IPS-18a (cell line): ENCODE measurements around the gene MTA1.

ENCODE experiments used
- H3K27ac ChIP-seq: one replicate; pipeline ENCODE4 v1.5.1; 2013; ENCODE audit warnings: low read length
- H3K27me3 ChIP-seq: one replicate; pipeline ENCODE4 v1.6.1; 2013; ENCODE audit warnings: mild to moderate bottlenecking, low read length; ENCODE audit not compliant: control insufficient read depth, insufficient read depth
- H3K36me3 ChIP-seq: one replicate; pipeline ENCODE4 v1.6.1; 2013; ENCODE audit warnings: low read depth, low read length; ENCODE audit not compliant: control insufficient read depth
- H3K4me1 ChIP-seq: one replicate; pipeline ENCODE4 v1.6.1; 2013; ENCODE audit warnings: low read depth, low read length; ENCODE audit not compliant: control insufficient read depth
- H3K4me3 ChIP-seq: one replicate; pipeline ENCODE4 v1.5.1; 2013; ENCODE audit warnings: low read length
- H3K9ac ChIP-seq: one replicate; pipeline ENCODE4 v1.6.1; 2013; ENCODE audit warnings: mild to moderate bottlenecking, low read length, moderate library complexity
- H3K9me3 ChIP-seq: one replicate; pipeline ENCODE4 v1.6.1; 2013; ENCODE audit warnings: low read depth, low read length; ENCODE audit not compliant: control insufficient read depth

MTA1 gene

GRCh38 chr14:105455766-105456660 is 36.4 kb downstream of the MTA1 start:
- Histone ChIP-seq H3K4me3 (no peak overlapping the region), H3K27ac (no peak overlapping the region), H3K36me3 (peaks cover 59% of the 10 kb centered on the region), H3K9ac (no peak overlapping the region), H3K27me3 (no peaks in the 10 kb centered on the region), H3K4me1 (no peaks in the 10 kb centered on the region), H3K9me3 (no peaks in the 10 kb centered on the region)

- Histone ChIP-seq H3K9ac (no peak overlapping the region), H3K4me3 (no peak overlapping the region), H3K36me3 (peaks cover 60% of the 10 kb centered on the region), H3K27ac (no peak overlapping the region), H3K4me1 (no peaks in the 10 kb centered on the region), H3K9me3 (no peaks in the 10 kb centered on the region), H3K27me3 (no peaks in the 10 kb centered on the region)
Observed at GRCh38 chr14:105456736-105457617, 37.4 kb downstream of the MTA1 start.

- Histone ChIP-seq H3K36me3 (peaks cover 54% of the 10 kb centered on the region), H3K4me3 (no peak overlapping the region), H3K27me3 (no peaks in the 10 kb centered on the region), H3K27ac (no peak overlapping the region), H3K9me3 (no peaks in the 10 kb centered on the region), H3K9ac (no peak overlapping the region), H3K4me1 (no peaks in the 10 kb centered on the region)
Observed at GRCh38 chr14:105458010-105458409, 38.4 kb downstream of the MTA1 start.

- no peaks in the 10 kb centered on the region for H3K9me3 ChIP-seq
- peaks cover 56% of the 10 kb centered on the region for H3K36me3 ChIP-seq
- H3K4me1 ChIP-seq: no peaks in the 10 kb centered on the region
- no peak overlapping the region for H3K4me3 ChIP-seq
- no peaks in the 10 kb centered on the region for H3K27me3 ChIP-seq
- no peak overlapping the region for H3K27ac ChIP-seq
- H3K9ac ChIP-seq: no peak overlapping the region
Observed at GRCh38 chr14:105458571-105458970, 38.9 kb downstream of the MTA1 start.

GRCh38 chr14:105460116-105460515 is 40.5 kb downstream of the MTA1 start:
- Histone ChIP-seq H3K27me3 (no peaks in the 10 kb centered on the region), H3K9me3 (no peaks in the 10 kb centered on the region), H3K9ac (no peak overlapping the region), H3K36me3 (peaks cover 60% of the 10 kb centered on the region), H3K4me1 (no peaks in the 10 kb centered on the region), H3K4me3 (no peak overlapping the region), H3K27ac (no peak overlapping the region)

- no peaks in the 10 kb centered on the region for H3K27me3 ChIP-seq
- no peak overlapping the region for H3K27ac ChIP-seq
- no peaks in the 10 kb centered on the region for H3K9me3 ChIP-seq
- no peak overlapping the region for H3K4me3 ChIP-seq
- H3K36me3 ChIP-seq: peaks cover 60% of the 10 kb centered on the region
- H3K4me1 ChIP-seq: no peaks in the 10 kb centered on the region
- no peak overlapping the region for H3K9ac ChIP-seq
Observed at GRCh38 chr14:105460616-105461015, 41.0 kb downstream of the MTA1 start.

GRCh38 chr14:105461903-105462302 is 42.3 kb downstream of the MTA1 start:
- Histone ChIP-seq H3K9ac (no peak overlapping the region), H3K27me3 (no peaks in the 10 kb centered on the region), H3K4me3 (no peak overlapping the region), H3K4me1 (no peaks in the 10 kb centered on the region), H3K9me3 (no peaks in the 10 kb centered on the region), H3K27ac (no peak overlapping the region), H3K36me3 (peaks cover 53% of the 10 kb centered on the region)

- Histone ChIP-seq H3K27me3 (no peaks in the 10 kb centered on the region), H3K27ac (no peak overlapping the region), H3K4me3 (no peak overlapping the region), H3K4me1 (no peaks in the 10 kb centered on the region), H3K9me3 (no peaks in the 10 kb centered on the region), H3K9ac (no peak overlapping the region), H3K36me3 (peaks cover 67% of the 10 kb centered on the region)
Observed at GRCh38 chr14:105464501-105464900, 44.9 kb downstream of the MTA1 start.

- peaks cover 64% of the 10 kb centered on the region for H3K36me3 ChIP-seq
- no peak overlapping the region for H3K9ac ChIP-seq
- no peak overlapping the region for H3K27ac ChIP-seq
Observed at GRCh38 chr14:105465209-105466031, 45.8 kb downstream of the MTA1 start.

GRCh38 chr14:105466531-105467248 is 47.1 kb downstream of the MTA1 start:
- Histone ChIP-seq H3K27me3 (no peaks in the 10 kb centered on the region), H3K9ac (no peak overlapping the region), H3K36me3 (peaks cover 54% of the 10 kb centered on the region), H3K27ac (no peak overlapping the region), H3K9me3 (no peaks in the 10 kb centered on the region), H3K4me1 (no peaks in the 10 kb centered on the region), H3K4me3 (no peak overlapping the region)

More at GRCh38 chr14:105465209-105466031, 45.8 kb downstream of the MTA1 start:
- Histone ChIP-seq H3K27me3 (no peaks in the 10 kb centered on the region), H3K4me3 (no peak overlapping the region), H3K9me3 (no peaks in the 10 kb centered on the region), H3K4me1 (no peaks in the 10 kb centered on the region)
